HG02970 (cell line): ENCODE measurements around the gene TFCP2.

Experiments used
- ATAC-seq: cut with Tn5 transposase; IDR thresholded peaks from one replicate; pipeline ENCODE4 v1.9.1; 2021; ENCODE audit warnings: mild to moderate bottlenecking, moderate library complexity, moderate number of reproducible peaks; ENCODE audit not compliant: unreplicated experiment, low FRiP score

Gene TFCP2

GRCh38 chr12:51198568-51199365, 25.8 kb upstream of the TFCP2 start:
- ATAC-seq, result no peak

- no peak for ATAC-seq
These were observed 25.0 kb upstream of the TFCP2 start for GRCh38 chr12:51197736-51198567.

DNA sequence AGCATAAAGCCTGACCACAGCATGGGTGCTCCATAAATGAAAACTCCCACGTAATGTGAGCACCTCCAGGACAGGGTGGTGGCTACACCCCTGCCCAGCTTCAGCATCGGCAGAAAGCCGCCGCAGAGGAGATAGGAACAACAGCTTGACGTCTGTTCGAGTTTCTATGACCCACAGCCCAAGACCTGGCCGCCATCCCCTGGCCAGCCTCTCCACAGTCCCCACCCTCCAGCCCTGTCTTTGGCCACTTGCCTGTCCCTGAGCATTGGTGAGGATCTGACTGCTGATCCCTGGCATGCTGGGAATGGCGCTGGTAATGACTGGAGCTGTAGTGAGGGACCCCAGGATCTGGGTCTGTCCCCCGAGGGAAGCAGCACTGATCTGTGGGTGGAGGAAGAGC, 23.6 kb upstream of the TFCP2 start:
- no peak for ATAC-seq

DNA sequence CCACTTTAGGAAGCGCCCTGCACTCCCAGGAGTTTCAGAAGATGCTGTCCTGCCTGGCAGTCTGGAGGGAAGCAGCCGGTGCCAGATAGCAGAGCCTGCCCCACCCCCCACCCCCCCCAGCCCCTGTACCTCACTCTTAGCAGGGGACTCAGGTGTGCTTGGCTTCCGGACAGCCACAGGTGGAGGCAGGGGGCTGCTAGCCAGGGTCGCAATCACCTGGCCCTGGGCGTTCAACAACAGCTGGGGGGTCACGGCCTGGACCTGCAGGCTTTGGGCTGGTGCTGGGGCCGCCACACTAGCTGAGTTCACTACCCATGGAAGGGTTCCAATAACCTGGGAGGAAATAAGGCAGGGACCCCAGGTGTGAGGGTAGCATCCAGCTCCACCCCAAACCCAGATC, 22.9 kb upstream of the TFCP2 start:
- ATAC-seq, result no peak

- ATAC-seq, result no peak
These were observed 19.3 kb upstream of the TFCP2 start for GRCh38 chr12:51192284-51192671.

- no peak for ATAC-seq
These were observed 18.8 kb upstream of the TFCP2 start for GRCh38 chr12:51191516-51192283.

DNA sequence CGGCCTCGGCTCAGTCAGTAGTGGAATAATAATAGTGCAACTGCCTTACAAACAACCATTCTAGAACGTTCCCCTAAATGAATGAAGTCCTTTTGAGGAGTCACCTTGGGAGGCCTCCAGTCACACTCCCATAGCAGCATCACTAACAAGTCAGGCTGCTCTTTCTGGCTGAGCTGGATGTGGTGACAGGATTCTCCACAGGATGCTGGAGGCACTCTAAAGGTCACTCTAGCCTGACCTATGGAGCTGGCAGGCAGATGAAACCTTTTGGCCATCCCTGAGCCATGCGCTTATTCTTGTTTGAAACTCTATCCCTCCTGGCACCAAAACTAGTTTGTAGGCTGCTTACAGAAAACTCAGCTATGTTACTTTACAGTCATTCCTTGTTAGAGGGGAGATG, 17.9 kb upstream of the TFCP2 start:
- no peak for ATAC-seq

DNA sequence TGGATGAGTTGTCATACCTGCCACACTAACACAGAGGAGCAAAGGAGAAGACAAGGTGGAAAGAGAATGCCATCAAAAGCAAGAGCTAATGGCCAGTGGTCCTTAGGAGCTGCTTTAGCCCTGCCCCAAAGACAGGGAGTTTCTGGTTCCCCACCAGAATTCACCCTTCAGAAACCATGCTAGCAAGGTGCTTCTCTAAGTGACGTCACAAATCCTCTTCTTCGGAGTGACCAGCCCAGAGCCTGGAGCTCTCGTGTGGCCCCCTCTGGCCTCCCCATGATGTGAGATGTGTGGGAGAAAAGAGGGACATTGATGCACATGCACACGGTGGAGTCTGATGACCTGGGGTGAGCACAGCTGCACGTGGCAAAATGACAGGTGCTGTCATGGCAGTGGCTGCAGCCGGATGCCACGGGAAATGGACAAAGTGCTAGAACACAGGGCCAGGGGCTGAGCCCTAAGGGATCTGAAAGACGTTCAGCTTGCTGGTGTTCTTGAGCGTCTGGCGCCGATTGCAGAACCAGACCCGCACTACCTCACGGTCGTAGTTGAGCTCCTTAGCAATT, 16.9 kb upstream of the TFCP2 start:
- ATAC-seq, result no peak

DNA sequence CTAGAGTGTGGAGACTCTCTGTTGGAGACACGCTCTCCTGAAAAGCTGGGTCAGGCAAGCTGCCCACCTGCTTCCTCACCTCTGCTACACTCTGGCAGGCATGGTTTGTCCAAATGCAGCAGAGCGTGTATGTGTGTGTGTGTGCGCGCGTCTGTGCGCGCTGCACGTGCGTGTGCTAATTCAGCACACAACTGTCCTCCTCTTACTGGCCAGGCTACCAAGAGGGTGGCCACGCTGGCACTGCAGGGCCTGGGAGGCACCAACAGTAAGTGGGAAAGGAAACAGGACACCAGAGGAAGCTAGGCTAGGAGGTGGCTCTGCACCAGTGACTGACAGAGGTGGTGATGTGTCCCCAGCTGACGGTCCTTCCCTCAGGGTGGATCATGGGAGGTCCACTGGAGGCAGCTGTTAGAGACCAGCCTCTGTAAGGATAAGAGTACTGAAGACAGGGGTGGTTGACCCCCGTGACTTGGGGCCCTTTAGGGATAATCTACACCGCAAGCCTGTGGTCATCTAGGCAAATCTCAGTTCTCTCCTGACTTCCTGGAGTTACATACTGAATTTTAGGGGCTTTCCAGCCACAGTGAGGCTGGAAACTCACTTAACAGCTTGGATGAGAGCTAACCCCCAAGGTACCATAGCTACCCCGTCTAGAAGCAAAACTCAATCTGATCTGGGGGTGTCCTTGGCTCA, 15.6 kb upstream of the TFCP2 start:
- no peak for ATAC-seq

GRCh38 chr12:51187370-51187987, 14.5 kb upstream of the TFCP2 start:
- ATAC-seq, result no peak

DNA sequence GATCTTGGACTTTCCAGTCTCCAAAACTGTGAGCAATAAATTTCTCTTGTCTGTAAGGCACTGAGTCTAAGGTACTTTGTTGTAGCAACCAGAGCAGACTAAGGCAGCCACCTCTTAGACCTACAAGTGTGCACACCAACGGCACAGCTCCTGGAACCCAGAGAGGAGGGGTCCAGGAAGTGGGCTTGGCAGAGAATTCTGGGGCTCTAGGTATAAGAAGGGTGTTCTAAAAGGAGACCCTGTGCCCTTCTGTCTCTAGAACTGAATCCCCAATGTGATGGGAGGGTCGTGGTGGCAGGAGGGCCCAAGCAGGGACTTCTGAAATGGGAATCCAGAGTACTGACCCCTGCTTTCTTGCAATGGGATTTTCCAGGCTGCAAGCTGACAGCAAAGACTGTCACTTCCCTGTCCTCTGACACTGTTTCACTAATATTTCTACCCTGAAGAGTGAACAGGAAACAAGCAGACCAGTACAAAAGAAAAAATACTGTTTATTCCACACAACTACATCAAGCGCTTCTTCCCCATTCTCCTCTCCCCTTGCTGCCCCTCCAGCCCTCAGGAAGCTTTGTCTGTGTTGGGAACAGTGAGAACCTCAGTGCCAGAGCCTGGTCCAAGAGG, 13.6 kb upstream of the TFCP2 start:
- ATAC-seq, result no peak

DNA sequence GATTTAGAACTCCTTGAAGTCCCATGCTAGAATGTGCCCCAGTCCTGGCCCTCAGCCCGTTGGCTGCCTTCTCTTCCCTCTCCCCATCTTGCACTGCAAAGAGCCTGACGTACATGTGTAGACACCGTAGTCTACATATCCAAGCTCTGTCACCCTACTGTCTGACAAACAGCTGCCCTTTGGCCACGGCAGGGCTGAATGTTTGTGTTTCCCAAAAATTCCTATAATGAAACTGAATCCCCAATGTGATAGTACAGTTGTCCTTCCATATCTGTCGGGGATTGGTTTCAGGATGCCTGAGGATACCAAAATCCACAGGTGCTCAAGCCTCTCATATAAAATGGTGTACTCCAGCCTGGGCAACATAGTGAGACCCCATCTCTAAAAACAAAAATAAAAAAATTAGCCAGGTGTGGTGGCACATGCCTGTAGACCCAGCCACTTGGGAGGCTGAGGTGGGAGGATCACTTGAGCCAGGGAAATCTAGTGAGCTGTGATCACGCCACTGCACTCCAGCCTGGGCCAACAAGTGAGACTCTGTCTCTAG, 12.3 kb upstream of the TFCP2 start:
- ATAC-seq, result no peak

- ATAC-seq, result no peak
These were observed 10.9 kb upstream of the TFCP2 start for GRCh38 chr12:51183816-51184215.

DNA sequence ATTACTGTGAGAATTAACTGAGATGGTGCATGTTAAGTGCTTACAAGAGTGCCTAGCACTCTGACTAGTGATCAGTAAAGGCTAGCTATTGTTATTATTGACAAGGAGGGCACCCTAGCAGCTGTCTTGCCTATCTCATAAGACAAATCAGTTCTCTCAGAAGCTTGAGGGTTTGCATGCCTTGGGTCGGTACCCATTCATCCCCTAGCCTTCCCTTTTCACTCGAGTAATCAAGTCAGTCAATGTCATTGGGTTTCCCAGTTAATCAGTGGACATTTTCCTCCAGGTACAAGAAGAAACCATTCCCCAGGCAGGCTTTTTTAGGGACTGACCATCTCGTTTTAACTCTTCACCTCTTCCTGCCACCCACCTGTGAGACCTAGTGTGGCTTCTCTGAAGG, 10.4 kb upstream of the TFCP2 start:
- ATAC-seq, result no peak

DNA sequence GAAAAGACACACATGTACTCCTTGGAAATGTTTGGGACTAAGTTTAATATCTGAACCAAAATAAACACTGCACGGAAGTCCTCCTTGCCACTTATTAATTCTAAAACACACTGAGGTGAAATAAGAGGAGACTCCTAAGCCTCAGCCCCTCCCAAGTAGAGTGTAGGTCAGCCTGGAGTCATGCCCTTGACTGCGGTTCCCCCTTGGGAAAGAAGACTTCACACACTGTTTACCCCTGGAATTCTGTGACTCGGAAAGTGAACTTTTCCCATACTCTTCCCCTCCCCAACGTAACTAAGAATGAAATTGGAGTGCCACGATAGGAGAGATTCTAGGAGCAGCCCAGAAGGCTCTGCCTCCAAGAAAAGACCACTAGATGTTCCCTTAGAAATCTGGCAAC, 8.6 kb upstream of the TFCP2 start:
- no peak for ATAC-seq

DNA sequence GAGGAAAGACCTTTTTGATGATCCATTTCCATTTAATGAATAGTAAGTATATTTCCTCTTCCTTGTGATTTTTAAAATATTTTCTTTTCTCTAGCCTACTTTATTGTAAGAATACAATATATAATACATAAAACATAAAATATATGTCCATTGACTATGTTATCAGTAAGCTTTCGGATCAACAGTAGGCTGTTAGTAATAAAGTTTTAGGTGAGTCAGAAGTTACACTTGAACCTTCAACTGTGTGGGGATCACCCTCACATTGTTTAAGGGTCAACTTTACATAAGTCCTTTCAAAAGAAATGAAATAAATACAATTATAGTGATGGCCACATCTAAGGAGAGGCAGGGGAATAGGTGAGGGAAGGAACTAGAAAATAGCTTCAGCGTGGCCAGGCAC, 5.0 kb upstream of the TFCP2 start:
- no peak for ATAC-seq

DNA sequence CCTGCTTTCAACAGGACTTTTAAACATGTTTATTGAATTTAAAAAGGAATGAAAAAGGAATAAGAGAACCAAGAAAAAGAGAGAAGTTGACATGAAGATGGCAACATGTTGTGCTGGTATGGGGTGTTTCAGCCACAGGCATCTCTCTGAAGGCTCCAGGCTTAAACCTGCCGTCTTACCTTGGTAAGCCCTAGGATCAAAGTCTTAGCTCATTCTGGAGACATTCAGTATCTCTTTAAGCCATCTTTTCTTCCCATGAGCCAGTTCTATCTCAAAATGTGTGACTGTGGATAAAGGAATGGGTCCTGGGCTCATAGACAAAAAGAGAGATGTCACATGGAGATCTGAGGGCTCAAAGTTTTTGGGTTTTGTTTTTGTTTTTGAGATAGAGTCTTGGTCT, 1.6 kb upstream of the TFCP2 start:
- ATAC-seq, result no peak

GRCh38 chr12:51171884-51172514, 936 bp downstream of the TFCP2 start:
- no peak for ATAC-seq

- no peak for ATAC-seq
These were observed 9.1 kb downstream of the TFCP2 start for GRCh38 chr12:51163795-51164194.
